Measurements from ENCODE around the gene TBC1D22A.

DNA sequence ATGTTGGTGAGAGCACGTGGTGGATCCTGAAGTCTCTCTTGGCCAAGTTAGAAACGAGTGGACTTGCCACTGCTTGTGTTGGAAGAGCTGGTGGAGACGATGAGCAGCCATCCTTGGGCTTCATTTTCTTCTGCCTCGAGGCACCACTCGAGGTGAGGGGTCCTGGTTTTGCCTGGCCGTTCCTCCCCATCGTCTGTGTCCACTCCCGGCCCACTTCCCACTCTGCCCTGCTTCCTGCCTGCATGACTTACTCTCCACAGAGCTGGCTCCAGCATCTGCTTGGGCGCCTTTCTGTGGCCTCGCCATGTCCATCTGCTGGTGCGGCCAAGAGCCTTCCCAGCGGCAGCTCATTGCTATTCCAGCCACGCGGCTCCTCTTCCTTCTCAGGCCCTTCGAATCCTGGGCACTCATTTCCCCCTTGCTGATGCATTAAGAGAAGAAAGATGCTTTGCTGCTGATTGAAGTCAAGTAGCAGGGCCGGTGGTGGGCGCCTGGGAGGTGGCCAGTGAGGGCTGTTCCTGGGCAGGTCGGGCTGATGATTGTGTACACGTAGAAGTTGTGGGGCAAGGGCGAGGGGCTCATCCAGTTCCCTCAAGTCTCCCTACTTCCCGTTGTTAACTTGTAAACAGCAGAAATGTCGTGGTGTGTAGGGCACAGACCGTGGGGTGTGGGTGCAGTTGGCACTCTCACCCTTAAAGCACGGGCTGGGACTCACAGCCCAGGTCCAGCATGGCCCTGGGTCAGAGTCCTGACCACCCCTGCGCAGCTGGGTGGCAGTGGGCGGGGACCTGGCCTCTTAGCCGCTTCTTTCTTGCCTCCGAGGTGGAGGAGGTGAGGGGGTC is 292.0 kb downstream of the TBC1D22A start:
- TF ChIP-seq, protein P1, sequence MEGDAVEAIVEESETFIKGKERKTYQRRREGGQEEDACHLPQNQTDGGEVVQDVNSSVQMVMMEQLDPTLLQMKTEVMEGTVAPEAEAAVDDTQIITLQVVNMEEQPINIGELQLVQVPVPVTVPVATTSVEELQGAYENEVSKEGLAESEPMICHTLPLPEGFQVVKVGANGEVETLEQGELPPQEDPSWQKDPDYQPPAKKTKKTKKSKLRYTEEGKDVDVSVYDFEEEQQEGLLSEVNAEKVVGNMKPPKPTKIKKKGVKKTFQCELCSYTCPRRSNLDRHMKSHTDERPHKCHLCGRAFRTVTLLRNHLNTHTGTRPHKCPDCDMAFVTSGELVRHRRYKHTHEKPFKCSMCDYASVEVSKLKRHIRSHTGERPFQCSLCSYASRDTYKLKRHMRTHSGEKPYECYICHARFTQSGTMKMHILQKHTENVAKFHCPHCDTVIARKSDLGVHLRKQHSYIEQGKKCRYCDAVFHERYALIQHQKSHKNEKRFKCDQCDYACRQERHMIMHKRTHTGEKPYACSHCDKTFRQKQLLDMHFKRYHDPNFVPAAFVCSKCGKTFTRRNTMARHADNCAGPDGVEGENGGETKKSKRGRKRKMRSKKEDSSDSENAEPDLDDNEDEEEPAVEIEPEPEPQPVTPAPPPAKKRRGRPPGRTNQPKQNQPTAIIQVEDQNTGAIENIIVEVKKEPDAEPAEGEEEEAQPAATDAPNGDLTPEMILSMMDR (IDR thresholded peaks at IDR 0.05), result no peak
- TF ChIP-seq SIN3A (IDR thresholded peaks at IDR 0.05; ENCODE audit: borderline replicate concordance, low read depth, low read length), result no peak
- TF ChIP-seq REST (IDR thresholded peaks at IDR 0.05; ENCODE audit: low read depth, low read length), result no peak
- no peak for TF ChIP-seq TCF12 (IDR thresholded peaks at IDR 0.05)
- no peak for TF ChIP-seq EZH2phosphoT487 (IDR thresholded peaks at IDR 0.05; ENCODE audit: borderline replicate concordance, low read depth)
- no peak for TF ChIP-seq FOSL2 (IDR thresholded peaks at IDR 0.05; ENCODE audit: borderline replicate concordance, low read depth)
- TF ChIP-seq POLR2AphosphoS5 (IDR thresholded peaks at IDR 0.05; ENCODE audit: low read depth, low read length), result no peak
- TF ChIP-seq MXI1 (IDR thresholded peaks at IDR 0.05; ENCODE audit: low read depth, low read length), result no peak
- TF ChIP-seq RAD21 (IDR thresholded peaks at IDR 0.05; ENCODE audit: low read length), result no peak
